ENCODE measurements around the gene SETDB1. TPM values are rescaled to one million over a fixed set of nuclear protein-coding genes. Genes with fewer than 3 reads are reported as not detected.

SETDB1 gene
- total RNA-seq, 2 experiments from 2014 or later, result 64.0 to 64.6 TPM

DNA sequence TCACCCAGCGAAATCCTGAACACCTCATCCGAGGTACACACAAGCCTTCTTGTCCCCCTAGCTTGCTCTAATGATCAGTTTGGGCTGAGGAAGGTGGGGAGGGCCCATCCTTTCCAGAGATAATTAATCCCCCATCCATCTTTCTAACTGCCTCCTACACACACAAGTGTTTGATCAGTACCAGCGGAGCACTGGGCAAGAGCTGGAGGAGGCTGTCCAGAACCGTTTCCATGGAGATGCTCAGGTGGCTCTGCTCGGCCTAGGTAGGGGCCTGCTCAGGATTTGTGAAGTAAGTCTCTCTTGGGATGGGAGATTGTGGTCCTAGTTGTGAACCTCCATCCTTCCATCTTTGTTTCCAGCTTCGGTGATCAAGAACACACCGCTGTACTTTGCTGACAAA lies 61.8 kb downstream of the SETDB1 start:
- Mint-ChIP-seq H3K4me1 (peaks cover 9% of the 10 kb centered on the region), H3K27ac (no peak overlapping the region), H3K9me3 (no peaks in the 10 kb centered on the region), H3K36me3 (no peaks in the 10 kb centered on the region), H3K4me3 (no peak overlapping the region), H3K27me3 (peaks cover 4% of the 10 kb centered on the region)
- no peak for ATAC-seq (ENCODE audit: low read depth)
- DNase-seq, result no peak
- POLR2A ChIA-PET, result no interaction called here

DNA sequence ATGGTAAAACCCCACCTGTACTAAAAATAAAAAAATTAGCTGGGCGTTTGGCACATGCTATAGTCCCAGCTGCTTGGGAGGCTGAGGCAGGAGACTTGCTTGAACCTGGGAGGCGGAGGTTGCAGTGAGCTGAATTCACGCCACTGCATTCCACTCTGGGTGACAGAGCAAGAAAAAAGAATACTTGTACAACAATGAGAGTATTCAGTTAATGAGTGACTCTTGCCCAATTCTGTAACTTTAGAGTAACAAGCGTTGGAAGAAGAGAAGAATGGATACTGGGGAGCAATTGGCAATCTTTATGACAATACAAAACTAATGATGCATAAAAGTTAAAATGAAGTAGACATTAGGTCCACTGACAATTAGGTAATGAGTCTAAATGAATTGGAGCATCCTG lies 66.5 kb downstream of the SETDB1 start:
- DNase-seq, result no peak
- no peak for ATAC-seq (ENCODE audit: low read depth)
- H3K27me3 Mint-ChIP-seq, result no peaks in the 10 kb centered on the region
- POLR2A ChIA-PET, result no interaction called here
- H3K27ac Mint-ChIP-seq, result no peak overlapping the region
- peaks cover 14% of the 10 kb centered on the region for H3K4me1 Mint-ChIP-seq
- H3K36me3 Mint-ChIP-seq, result no peaks in the 10 kb centered on the region
- H3K9me3 Mint-ChIP-seq, result no peaks in the 10 kb centered on the region
- no peak overlapping the region for H3K4me3 Mint-ChIP-seq

DNA sequence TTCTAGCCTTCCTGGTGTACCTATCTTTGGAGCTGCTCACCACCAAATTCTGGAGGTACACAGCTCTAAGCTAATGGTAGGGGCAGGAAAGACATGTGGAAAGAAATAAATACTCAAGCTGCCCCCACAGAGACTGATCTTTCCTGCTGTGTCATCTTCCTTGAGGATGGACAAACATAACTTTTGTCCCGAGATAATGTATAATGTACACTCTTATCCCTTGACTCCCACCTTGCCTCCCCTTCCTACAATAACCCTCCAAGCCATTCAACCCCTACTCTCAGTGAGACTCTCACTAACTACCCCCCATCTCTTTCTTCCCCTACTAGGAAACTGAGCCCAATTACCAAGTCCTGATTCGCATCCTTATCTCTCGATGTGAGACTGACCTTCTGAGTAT lies 68.1 kb downstream of the SETDB1 start:
- Mint-ChIP-seq H3K4me3 (no peak overlapping the region), H3K27me3 (no peaks in the 10 kb centered on the region), H3K4me1 (peaks cover 5% of the 10 kb centered on the region), H3K27ac (no peak overlapping the region), H3K9me3 (no peaks in the 10 kb centered on the region), H3K36me3 (no peaks in the 10 kb centered on the region)
- POLR2A ChIA-PET, result interaction anchor here (1.5 kb wide), 1 partner anchor 25 kb away, joined by 6 read pairs; no protein-coding TSS in a partner anchor
- ATAC-seq (ENCODE audit: low read depth) (no peak), DNase-seq (no peak)

DNA sequence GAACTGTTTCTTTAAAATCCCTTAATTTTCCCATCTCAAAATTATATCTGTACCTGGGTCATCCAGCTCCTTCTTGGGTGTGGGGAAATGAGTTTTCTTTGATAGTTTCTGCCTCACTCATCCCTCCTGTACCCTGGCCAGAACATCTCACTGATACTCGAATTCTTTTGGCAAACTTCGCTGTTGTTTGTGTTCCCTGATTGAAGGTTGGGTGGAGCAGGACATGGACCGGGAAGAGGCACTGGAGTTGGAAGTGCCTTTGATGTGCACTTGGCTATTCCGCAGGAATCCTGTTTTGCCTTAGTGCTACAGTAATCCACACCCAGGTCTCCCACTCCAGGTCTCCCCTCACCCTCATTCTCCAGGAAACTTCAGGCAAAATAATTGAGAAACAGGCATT lies 69.3 kb downstream of the SETDB1 start:
- ATAC-seq (ENCODE audit: low read depth) (no peak), DNase-seq (no peak)
- Mint-ChIP-seq H3K4me3 (no peak overlapping the region), H3K27ac (peak overlapping the region; percentile 21), H3K36me3 (peaks cover 4% of the 10 kb centered on the region), H3K9me3 (no peaks in the 10 kb centered on the region), H3K27me3 (no peaks in the 10 kb centered on the region), H3K4me1 (peaks cover 10% of the 10 kb centered on the region)
- POLR2A ChIA-PET, result no interaction called here

DNA sequence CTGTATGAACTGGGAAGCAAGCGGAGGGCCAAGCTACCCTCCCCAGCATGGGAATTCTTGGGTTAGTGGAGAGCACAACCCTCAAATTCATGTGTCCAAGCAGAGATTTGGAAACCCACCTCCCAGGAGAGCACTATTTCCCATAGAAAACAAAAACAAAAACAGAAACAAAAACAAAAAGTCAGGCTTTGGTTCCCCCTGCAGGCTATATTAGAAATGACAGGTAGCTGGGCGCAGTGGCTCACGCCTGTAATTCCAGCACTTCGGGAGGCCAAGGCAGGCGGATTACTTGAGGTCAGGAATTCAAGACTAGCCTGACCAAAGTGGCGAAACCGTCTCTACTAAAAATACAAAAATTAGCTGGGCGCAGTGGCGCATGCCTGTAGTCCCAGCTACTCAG lies 69.7 kb downstream of the SETDB1 start:
- Mint-ChIP-seq H3K27ac (peak overlapping the region; percentile 21), H3K27me3 (no peaks in the 10 kb centered on the region), H3K9me3 (no peaks in the 10 kb centered on the region), H3K36me3 (peaks cover 6% of the 10 kb centered on the region), H3K4me1 (peaks cover 12% of the 10 kb centered on the region), H3K4me3 (no peak overlapping the region)
- ATAC-seq (ENCODE audit: low read depth), result no peak
- POLR2A ChIA-PET, result no interaction called here
- DNase-seq, result no peak

DNA sequence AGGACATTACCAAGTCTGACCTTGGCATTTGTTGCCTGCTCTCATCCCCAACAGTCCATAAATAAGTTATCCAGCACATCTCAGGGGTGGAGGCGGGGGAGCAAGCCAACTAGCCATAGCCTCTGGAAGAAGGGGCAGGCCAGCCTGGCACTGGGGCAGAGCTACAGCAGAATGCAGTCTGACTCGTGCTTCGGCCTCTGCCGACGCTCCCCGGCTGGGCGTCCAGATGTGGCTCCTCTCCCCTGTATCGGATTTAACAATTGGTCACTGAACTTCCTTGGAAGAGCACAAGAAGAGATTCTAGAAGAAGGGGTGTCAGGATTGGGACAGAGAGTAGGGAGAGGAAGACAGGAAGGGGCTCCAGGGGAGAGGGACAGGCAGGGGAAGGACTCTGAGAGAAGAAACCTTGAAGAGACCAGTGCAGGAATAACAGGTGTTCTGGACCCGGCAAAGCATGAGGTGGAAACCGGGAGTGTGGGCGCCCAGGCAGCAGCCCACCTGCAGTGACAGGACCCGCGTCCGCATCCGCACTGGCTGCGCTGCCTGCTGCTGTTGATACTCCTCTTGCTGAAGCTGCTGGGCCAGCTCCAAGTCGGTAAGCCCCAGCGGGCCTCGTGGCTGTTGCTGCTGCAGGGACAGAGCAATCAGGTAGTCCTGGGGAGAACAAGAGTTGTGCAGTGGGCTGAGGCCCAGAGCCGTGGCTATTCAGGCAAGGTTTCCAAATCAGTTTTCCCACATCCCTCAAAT lies 71.1 kb downstream of the SETDB1 start:
- POLR2A ChIA-PET, result no interaction called here
- peak; percentile 6 for ATAC-seq (ENCODE audit: low read depth)
- H3K4me1 Mint-ChIP-seq, result peaks cover 18% of the 10 kb centered on the region
- H3K27ac Mint-ChIP-seq, result no peak overlapping the region
- H3K27me3 Mint-ChIP-seq, result no peaks in the 10 kb centered on the region
- H3K4me3 Mint-ChIP-seq, result no peak overlapping the region
- H3K9me3 Mint-ChIP-seq, result no peaks in the 10 kb centered on the region
- DNase-seq, result no peak
- H3K36me3 Mint-ChIP-seq, result peaks cover 8% of the 10 kb centered on the region

DNA sequence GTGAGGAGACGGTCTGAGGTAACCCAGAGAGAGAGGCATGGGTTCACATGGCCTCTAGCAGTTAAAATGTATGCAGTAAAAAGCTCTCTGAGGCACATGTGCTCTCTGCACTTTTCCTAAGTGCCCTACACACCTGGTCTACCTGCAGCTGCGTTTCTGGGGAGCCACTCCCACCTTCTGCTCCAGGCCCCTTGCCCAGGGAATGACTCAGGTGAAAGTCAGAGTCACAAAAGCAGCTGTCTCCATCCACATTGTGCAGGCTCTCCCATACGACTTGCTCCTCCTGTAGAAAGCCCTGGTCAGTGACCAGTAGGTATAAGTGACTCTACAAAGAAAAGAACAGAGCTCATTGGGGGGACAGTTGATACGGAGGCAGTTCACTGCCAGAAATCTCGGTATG lies 71.8 kb downstream of the SETDB1 start:
- Mint-ChIP-seq H3K36me3 (peaks cover 8% of the 10 kb centered on the region), H3K4me3 (no peak overlapping the region), H3K27me3 (no peaks in the 10 kb centered on the region), H3K4me1 (peaks cover 24% of the 10 kb centered on the region), H3K9me3 (no peaks in the 10 kb centered on the region), H3K27ac (no peak overlapping the region)
- DNase-seq (no peak), ATAC-seq (ENCODE audit: low read depth) (no peak)
- POLR2A ChIA-PET, result no interaction called here

DNA sequence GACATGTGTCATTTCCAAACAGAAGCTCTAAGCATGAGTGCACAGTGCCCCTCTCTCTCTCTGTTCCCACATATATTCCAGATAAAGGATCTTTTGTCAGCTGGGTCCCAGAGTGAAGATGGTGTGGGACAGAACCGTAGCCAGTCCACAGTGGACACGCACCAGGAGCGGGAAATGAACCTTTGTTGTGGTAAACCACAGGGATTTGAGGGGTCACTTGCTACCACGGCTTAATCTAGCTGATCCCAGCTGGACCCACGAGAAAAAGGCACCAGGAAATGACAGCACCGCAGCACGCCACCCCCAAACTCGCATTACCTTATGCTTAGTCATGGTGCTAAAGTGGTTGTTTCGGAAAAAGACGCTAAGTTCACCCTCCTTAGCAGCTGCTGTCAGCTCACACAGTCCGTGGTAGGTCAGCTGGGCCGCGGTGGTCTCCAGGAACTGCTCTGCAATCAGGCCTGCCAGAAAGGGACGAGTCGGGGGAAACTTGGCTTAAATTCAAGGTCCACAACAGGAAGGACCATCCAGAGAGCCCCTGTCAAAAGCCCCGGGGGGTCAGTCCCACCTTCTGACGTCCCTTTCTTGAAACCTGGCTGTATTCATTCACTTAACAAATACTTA lies 73.0 kb downstream of the SETDB1 start:
- Mint-ChIP-seq H3K36me3 (peaks cover 8% of the 10 kb centered on the region), H3K4me1 (peaks cover 32% of the 10 kb centered on the region), H3K27ac (no peak overlapping the region), H3K9me3 (no peaks in the 10 kb centered on the region), H3K27me3 (no peaks in the 10 kb centered on the region), H3K4me3 (no peak overlapping the region)
- DNase-seq (no peak), ATAC-seq (ENCODE audit: low read depth) (peak; percentile 24)
- POLR2A ChIA-PET, result no interaction called here

DNA sequence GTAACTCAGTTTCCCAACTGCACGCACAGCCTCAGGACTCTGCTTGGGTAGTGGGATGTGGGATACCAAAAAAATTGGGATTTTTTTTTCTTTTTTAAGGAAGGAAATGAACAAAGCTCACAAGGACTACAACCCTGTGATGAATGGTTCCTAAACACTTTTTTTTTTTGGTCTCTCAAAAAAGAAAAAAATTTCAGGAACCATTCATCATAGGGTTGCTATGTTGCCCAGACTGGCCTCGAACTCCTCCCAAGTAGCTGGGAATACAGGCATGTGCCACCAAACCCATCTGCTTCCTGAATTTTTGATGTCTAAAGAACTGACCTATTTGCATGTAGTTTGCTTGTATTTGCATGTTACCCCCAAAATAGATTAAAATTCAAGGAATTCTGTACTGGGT lies 73.8 kb downstream of the SETDB1 start:
- Mint-ChIP-seq H3K27me3 (no peaks in the 10 kb centered on the region), H3K4me1 (peaks cover 38% of the 10 kb centered on the region), H3K4me3 (no peak overlapping the region), H3K9me3 (no peaks in the 10 kb centered on the region), H3K27ac (no peak overlapping the region), H3K36me3 (peaks cover 8% of the 10 kb centered on the region)
- no peak for DNase-seq
- POLR2A ChIA-PET, result interaction anchor here (0.6 kb wide), 1 partner anchor 89 kb away, joined by 4 read pairs; no protein-coding TSS in a partner anchor
- ATAC-seq (ENCODE audit: low read depth), result no peak

DNA sequence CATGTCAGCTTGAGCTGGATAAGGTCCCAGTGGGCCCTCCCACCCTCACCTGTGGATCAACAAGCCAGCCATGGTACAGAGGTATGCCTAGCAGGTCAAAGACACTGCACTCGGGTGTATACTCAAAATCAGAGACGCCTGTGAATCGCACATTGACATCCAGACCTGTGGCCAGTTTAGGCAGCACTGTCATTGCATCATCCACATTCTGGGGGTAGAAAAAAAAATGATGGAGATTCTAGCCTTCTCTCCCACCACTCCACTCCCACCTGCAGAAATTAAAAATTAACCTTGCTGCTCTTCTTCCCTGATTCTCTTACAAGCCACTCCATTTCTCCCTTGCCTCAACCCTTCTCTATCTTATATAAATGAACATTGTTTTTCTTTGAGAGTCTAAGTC lies 74.2 kb downstream of the SETDB1 start:
- no peak overlapping the region for H3K27ac Mint-ChIP-seq
- no peaks in the 10 kb centered on the region for H3K27me3 Mint-ChIP-seq
- H3K4me1 Mint-ChIP-seq, result peaks cover 40% of the 10 kb centered on the region
- POLR2A ChIA-PET, result interaction anchor here (0.6 kb wide), 1 partner anchor 89 kb away, joined by 4 read pairs; no protein-coding TSS in a partner anchor
- no peak for ATAC-seq (ENCODE audit: low read depth)
- peaks cover 8% of the 10 kb centered on the region for H3K36me3 Mint-ChIP-seq
- no peak overlapping the region for H3K4me3 Mint-ChIP-seq
- no peak for DNase-seq
- H3K9me3 Mint-ChIP-seq, result no peaks in the 10 kb centered on the region

DNA sequence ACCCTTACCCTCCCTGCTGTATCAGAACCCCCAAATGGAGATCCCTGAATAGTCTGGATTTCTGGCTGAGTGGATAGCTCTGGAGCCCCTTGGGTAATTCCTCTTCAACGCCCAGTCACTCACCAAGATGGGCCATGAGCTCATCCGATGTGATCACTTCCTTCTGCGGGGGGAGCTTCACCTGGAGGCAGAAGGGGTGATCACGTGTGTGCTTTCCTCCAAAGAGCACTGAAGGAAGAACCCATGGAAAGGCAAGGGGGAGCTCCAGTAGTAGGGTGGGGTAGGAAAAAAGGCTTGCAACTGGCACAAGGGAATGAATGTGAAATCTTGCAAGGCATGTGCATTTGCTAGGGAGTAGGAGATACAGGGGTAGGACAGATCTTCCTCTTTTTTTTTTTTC lies 75.4 kb downstream of the SETDB1 start:
- peaks cover 8% of the 10 kb centered on the region for H3K36me3 Mint-ChIP-seq
- peaks cover 43% of the 10 kb centered on the region for H3K4me1 Mint-ChIP-seq
- no peak for ATAC-seq (ENCODE audit: low read depth)
- no peak for DNase-seq
- no peak overlapping the region for H3K4me3 Mint-ChIP-seq
- no peaks in the 10 kb centered on the region for H3K27me3 Mint-ChIP-seq
- H3K9me3 Mint-ChIP-seq, result no peaks in the 10 kb centered on the region
- no peak overlapping the region for H3K27ac Mint-ChIP-seq
- POLR2A ChIA-PET, result interaction anchor here (1.0 kb wide), 1 partner anchor 24 kb away, joined by 3 read pairs; no protein-coding TSS in a partner anchor

DNA sequence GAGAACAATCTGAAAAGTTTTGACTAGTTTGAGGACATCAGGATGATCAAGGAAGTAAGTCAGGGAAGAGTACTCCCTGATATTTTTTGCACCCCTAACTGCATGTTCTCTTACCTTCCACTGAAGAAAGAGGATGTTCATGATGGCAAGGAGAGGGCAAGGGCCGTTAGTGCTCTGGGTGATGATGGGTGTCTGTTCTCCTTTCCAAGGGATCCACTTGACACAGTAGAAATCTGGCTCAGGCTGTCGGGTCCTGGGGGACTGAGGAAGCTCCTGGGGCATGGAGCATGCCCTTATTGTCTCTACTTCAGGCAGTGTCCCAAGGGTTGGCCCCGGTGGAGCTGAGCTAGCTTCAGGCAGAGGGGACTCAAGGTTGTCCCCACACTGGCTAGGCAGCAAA lies 75.9 kb downstream of the SETDB1 start:
- Mint-ChIP-seq H3K27ac (no peak overlapping the region), H3K4me1 (peaks cover 47% of the 10 kb centered on the region)

DNA sequence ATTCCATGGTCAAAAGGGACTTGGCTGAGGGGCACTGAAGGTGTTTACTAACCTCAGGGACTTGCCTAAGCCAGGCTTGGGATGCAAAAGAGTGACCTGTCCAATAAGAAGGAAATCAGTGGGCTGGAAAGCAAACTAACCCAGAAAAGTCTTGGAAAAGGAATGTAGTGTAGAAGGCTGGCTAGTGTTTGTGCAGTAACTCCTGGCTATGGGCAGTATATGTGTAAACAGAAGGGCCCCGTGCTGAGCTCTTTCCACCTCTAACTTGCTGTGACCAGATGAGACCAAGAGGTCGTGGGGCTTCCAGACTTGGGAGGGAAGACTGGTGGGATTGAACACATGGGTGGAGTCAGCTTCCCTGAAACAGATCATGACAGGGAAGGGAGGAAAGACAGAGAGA lies 76.4 kb downstream of the SETDB1 start:
- peaks cover 52% of the 10 kb centered on the region for H3K4me1 Mint-ChIP-seq

More for the DNA sequence above, 75.9 kb downstream of the SETDB1 start:
- Mint-ChIP-seq H3K9me3 (no peaks in the 10 kb centered on the region), H3K4me3 (no peak overlapping the region), H3K36me3 (peaks cover 8% of the 10 kb centered on the region), H3K27me3 (no peaks in the 10 kb centered on the region)
- POLR2A ChIA-PET, result no interaction called here
- DNase-seq (no peak), ATAC-seq (ENCODE audit: low read depth) (no peak)

DNA sequence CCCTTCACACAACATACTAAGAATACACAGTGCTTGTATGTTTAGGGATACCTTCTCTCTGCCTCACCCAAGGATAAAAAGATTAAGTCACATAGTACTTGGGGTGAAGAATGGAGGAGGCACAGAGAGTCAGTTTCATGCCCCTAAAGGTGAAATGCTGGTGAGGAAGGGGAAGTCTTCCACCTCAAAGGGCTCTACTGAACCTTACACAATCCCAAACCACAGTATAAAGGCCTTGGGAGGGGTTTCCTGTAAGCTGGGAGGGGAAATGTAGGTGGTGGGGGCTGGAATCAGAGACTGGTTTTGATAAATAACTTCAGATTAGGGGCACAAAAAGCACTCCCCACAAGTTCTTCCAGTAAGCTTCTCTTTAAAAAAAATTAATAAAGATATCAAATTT lies 77.0 kb downstream of the SETDB1 start:
- Mint-ChIP-seq H3K36me3 (peaks cover 8% of the 10 kb centered on the region), H3K4me3 (peak overlapping the region; percentile 62), H3K4me1 (peaks cover 58% of the 10 kb centered on the region), H3K27ac (peak overlapping the region; percentile 84), H3K27me3 (no peaks in the 10 kb centered on the region), H3K9me3 (no peaks in the 10 kb centered on the region)
- POLR2A ChIA-PET, result interaction anchor here (0.5 to 0.7 kb wide), 2 partner anchors 12 to 52 kb away, joined by 3 to 4 read pairs; no protein-coding TSS in a partner anchor
- DNase-seq, result no peak
- no peak for ATAC-seq (ENCODE audit: low read depth)

More for the DNA sequence above, 76.4 kb downstream of the SETDB1 start:
- peak overlapping the region; percentile 84 for H3K27ac Mint-ChIP-seq
- H3K36me3 Mint-ChIP-seq, result peaks cover 8% of the 10 kb centered on the region
- POLR2A ChIA-PET, result no interaction called here
- H3K4me3 Mint-ChIP-seq, result peak overlapping the region; percentile 62
- no peaks in the 10 kb centered on the region for H3K27me3 Mint-ChIP-seq
- H3K9me3 Mint-ChIP-seq, result no peaks in the 10 kb centered on the region
- ATAC-seq (ENCODE audit: low read depth) (no peak), DNase-seq (no peak)

All from activated naive CD8-positive, alpha-beta T cell treated with anti-CD3 and anti-CD28 coated beads, Interleukin-2, amount 10 ng/mL, durations not matched to agents 7 days and 5 days (primary cell).